Measurements from ENCODE around the gene PLA2R1.

GRCh38 chr2:159907909-159908308 lies 154.5 kb downstream of the PLA2R1 start:
- TF ChIP-seq JUN (IDR thresholded peaks at IDR 0.05) (no peak), SREBF2 (IDR thresholded peaks at IDR 0.05) (no peak), JUNB (IDR thresholded peaks at IDR 0.05) (no peak)
- TF ChIP-seq, protein P1, sequence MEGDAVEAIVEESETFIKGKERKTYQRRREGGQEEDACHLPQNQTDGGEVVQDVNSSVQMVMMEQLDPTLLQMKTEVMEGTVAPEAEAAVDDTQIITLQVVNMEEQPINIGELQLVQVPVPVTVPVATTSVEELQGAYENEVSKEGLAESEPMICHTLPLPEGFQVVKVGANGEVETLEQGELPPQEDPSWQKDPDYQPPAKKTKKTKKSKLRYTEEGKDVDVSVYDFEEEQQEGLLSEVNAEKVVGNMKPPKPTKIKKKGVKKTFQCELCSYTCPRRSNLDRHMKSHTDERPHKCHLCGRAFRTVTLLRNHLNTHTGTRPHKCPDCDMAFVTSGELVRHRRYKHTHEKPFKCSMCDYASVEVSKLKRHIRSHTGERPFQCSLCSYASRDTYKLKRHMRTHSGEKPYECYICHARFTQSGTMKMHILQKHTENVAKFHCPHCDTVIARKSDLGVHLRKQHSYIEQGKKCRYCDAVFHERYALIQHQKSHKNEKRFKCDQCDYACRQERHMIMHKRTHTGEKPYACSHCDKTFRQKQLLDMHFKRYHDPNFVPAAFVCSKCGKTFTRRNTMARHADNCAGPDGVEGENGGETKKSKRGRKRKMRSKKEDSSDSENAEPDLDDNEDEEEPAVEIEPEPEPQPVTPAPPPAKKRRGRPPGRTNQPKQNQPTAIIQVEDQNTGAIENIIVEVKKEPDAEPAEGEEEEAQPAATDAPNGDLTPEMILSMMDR (IDR thresholded peaks at IDR 0.05), result no peak
- TF ChIP-seq, protein P2, sequence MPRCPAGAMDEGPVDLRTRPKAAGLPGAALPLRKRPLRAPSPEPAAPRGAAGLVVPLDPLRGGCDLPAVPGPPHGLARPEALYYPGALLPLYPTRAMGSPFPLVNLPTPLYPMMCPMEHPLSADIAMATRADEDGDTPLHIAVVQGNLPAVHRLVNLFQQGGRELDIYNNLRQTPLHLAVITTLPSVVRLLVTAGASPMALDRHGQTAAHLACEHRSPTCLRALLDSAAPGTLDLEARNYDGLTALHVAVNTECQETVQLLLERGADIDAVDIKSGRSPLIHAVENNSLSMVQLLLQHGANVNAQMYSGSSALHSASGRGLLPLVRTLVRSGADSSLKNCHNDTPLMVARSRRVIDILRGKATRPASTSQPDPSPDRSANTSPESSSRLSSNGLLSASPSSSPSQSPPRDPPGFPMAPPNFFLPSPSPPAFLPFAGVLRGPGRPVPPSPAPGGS (IDR thresholded peaks at IDR 0.05), result no peak

Data from A549 (cell line).